HCT116 (cell line): ENCODE data around the gene PACSIN2. TPM values are rescaled to one million over a fixed set of nuclear protein-coding genes. Genes with fewer than 3 reads are reported as not detected.

Experiments
- ATAC-seq: fragments of 200-7000 bp; cut with Tn5 transposase; 2 replicates; pipeline ENCODE4 v1.9.1; 2020; ENCODE audit warnings: mild to moderate bottlenecking, moderate library complexity
- BruUV-seq: library from RNA; stranded (reverse); fragments of 400-500 nt; replicated peaks from 2 replicates; lab custom pipeline; 2021; lab: Mats Ljungman, UMichigan
- CTCF ChIA-PET: fragments of 300-600 bp; sonication (Branson Sonifier 250); formaldehyde crosslinking; loops from one replicate; lab custom pipeline; 2021; ENCODE audit warnings: antibody characterized with exemption; lab: Charles Lee
- POLR2A ChIA-PET: fragments of 300-600, 350-600 bp; sonication (Branson Sonifier 250); formaldehyde crosslinking; loops from one replicate; lab custom pipeline; 2021; ENCODE audit warnings: antibody characterized with exemption; lab: Charles Lee
- RAD21 ChIA-PET, 2 experiments: fragments of 300-600 bp; sonication (Branson Sonifier 250); formaldehyde crosslinking; loops; one replicate each; lab custom pipeline; 2023; ENCODE audit warnings: low total read pairs in 2 of 2; ENCODE audit not compliant: uncharacterized antibody in 2 of 2, unreplicated experiment in 2 of 2, low non-redundant PET in 1 of 2; lab: Charles Lee
- DNase-seq: peaks from one replicate; pipeline ENCODE4 v3.0.0-alpha.2; 2010; ENCODE audit warnings: low read depth, low spot score
- H2AFZ ChIP-seq: fragments of 200-600 bp; shearing (Covaris generic), sonication (generic); 2 replicates; pipeline ENCODE4 v1.6.1; 2017; ENCODE audit warnings: low read depth, mixed run types, mixed read lengths, antibody characterized with exemption, low read length; ENCODE audit not compliant: poor library complexity, severe bottlenecking
- H3K27ac ChIP-seq: 2 replicates; pipeline ENCODE4 v1.5.1; 2012; ENCODE audit warnings: low read depth, low read length
- H3K27me3 ChIP-seq: fragments of 200-600 bp; sonication (generic); 2 replicates; pipeline ENCODE4 v1.6.1; 2016; ENCODE audit warnings: mixed run types, low read length, mixed read lengths; ENCODE audit not compliant: insufficient read depth
- H3K36me3 ChIP-seq, 2 experiments: fragments of 200-500 bp in 1 of 2; fragments of 200-600 bp in 1 of 2; sonication (Bioruptor generic) in 1 of 2; sonication (generic) in 1 of 2; 2 replicates each; pipeline versions ENCODE4 v1.5.1 to v1.6.1; 2014 to 2016; ENCODE audit warnings: low read length in 2 of 2, inconsistent platforms in 1 of 2, mixed read lengths in 1 of 2, mixed run types in 1 of 2; ENCODE audit not compliant: insufficient read depth in 2 of 2, control insufficient read depth in 1 of 2
- H3K4me1 ChIP-seq, 2 experiments: fragments of 200-600 bp in 1 of 2; sonication (generic) in 1 of 2; 2 replicates each; pipeline versions ENCODE4 v1.5.1 to v1.6.1; 2012 to 2017; ENCODE audit warnings: low read length in 2 of 2, inconsistent platforms in 1 of 2, mild to moderate bottlenecking in 1 of 2, mixed read lengths in 1 of 2, mixed run types in 1 of 2, moderate library complexity in 1 of 2; ENCODE audit not compliant: insufficient read depth in 2 of 2, control insufficient read depth in 1 of 2
- H3K4me2 ChIP-seq: fragments of 200-600 bp; sonication (generic); 2 replicates; pipeline ENCODE4 v1.6.1; 2017; ENCODE audit warnings: mixed run types, low read length, mixed read lengths
- H3K4me3 ChIP-seq, 2 experiments: fragments of 200-600 bp in 1 of 2; sonication (generic) in 1 of 2; replicated peaks in 1 of 2; 2 replicates each; pipeline ENCODE4 v1.5.1; 2011 to 2016; ENCODE audit warnings: low read length in 2 of 2, control low read depth in 1 of 2, low read depth in 1 of 2, mild to moderate bottlenecking in 1 of 2, mixed read lengths in 1 of 2, mixed run types in 1 of 2
- H3K79me2 ChIP-seq: fragments of 200-600 bp; sonication (generic); 2 replicates; pipeline ENCODE4 v1.6.1; 2017; ENCODE audit warnings: mild to moderate bottlenecking, mixed run types, low read length, moderate library complexity, mixed read lengths; ENCODE audit not compliant: insufficient read depth
- H3K9ac ChIP-seq: fragments of 200-600 bp; sonication (generic); 2 replicates; pipeline ENCODE4 v1.6.1; 2016; ENCODE audit warnings: low read length, mixed read lengths
- H3K9me2 ChIP-seq: fragments of 200-600 bp; sonication (generic), shearing (Covaris generic); 2 replicates; pipeline ENCODE4 v1.6.1; 2017; ENCODE audit warnings: mixed run types, mild to moderate bottlenecking, moderate library complexity; ENCODE audit not compliant: insufficient read depth
- H3K9me3 ChIP-seq, 2 experiments: fragments of 200-500 bp in 1 of 2; fragments of 200-600 bp in 1 of 2; sonication (Bioruptor generic) in 1 of 2; sonication (generic) in 1 of 2; 2 replicates each; pipeline ENCODE4 v1.6.1; 2014 to 2017; ENCODE audit warnings: low read length in 2 of 2, mixed read lengths in 2 of 2, inconsistent platforms in 1 of 2, low read depth in 1 of 2, mild to moderate bottlenecking in 1 of 2, mixed run types in 1 of 2, moderate library complexity in 1 of 2; ENCODE audit not compliant: control insufficient read depth in 1 of 2, insufficient read depth in 1 of 2
- H4K20me1 ChIP-seq: fragments of 200-600 bp; sonication (generic), shearing (Covaris generic); 2 replicates; pipeline ENCODE4 v1.6.1; 2017; ENCODE audit warnings: mixed run types, mild to moderate bottlenecking, moderate library complexity; ENCODE audit not compliant: insufficient read depth
- CBX3 ChIP-seq: IDR thresholded peaks from 2 replicates; pipeline ENCODE4 v1.6.1; 2012; ENCODE audit warnings: low read depth
- CEBPB ChIP-seq: IDR thresholded peaks from 2 replicates; pipeline ENCODE4 v1.6.1; 2012; ENCODE audit warnings: low read depth
- EGR1 ChIP-seq: IDR thresholded peaks from 2 replicates; pipeline ENCODE4 v1.6.1; 2012; ENCODE audit warnings: low read depth
- JUND ChIP-seq: IDR thresholded peaks from 2 replicates; pipeline ENCODE4 v1.6.1; 2012
- RAD21 ChIP-seq: IDR thresholded peaks from 2 replicates; pipeline ENCODE4 v1.6.1; 2012; ENCODE audit warnings: low read depth, mild to moderate bottlenecking
- SP1 ChIP-seq: IDR thresholded peaks from 2 replicates; pipeline ENCODE4 v1.6.1; 2012; ENCODE audit warnings: low read depth
- TCF7L2 ChIP-seq: IDR thresholded peaks from 2 replicates; pipeline ENCODE4 v1.7.0; 2011; ENCODE audit warnings: borderline replicate concordance, inconsistent platforms; ENCODE audit not compliant: insufficient read depth, insufficient read length; ENCODE audit errors: extremely low read depth
- intact Hi-C: fragments of 100-400 bp; cut with micrococcal nuclease; formaldehyde crosslinking; loops from 2 replicates; pipeline ENCODE4 v1.10.0; 2022
- total RNA-seq: library from RNA; stranded (reverse); gene quantifications from one replicate; pipeline ENCODE4 v1.2.1, GENCODE V29; 2021; ENCODE audit not compliant: unreplicated experiment
- TF ChIP-seq, protein P1 (sequence below): IDR thresholded peaks from 2 replicates; pipeline ENCODE4 v1.6.1; 2012; ENCODE audit warnings: low read depth

Gene PACSIN2
- total RNA-seq, 1 experiment from 2014 or later: 48.2 TPM

DNA sequence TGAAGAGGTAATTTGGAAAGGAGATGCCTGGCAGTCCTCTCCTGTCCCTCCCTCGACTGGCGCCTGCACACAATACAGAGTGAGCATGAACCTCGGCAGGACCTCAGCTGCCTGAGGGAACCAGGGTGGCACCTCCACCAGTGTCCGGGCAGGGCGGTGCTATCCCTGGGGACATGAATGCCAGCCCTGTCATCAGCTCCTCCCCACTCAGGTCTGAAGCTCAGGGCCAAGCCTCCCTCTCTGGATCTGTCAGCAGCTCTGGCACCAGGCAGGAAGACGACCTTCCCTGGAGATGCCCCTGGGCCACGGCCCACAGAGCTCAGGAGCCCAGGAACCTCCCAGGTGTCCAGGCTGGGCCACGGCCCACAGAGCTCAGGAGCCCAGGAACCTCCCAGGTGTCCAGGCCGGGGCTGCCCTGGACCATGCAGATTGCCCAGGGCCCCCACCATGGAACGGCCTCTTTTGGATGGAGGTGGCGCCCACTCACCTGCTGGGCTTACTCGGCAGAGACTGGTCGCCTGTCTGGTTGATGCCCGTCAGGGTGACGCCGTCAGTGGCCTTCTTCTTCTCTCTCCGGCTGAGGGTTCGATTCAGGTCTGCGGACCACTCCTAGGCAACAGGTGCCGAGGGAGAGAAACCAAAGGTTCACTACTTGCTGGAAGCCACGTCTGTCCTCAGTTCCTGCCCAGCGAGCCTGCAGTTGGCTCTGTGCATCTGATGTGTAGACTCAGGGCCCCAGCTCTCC is 136.2 kb downstream of the PACSIN2 start:
- Histone ChIP-seq H3K9me2 (no peaks in the 10 kb centered on the region), H3K79me2 (no peaks in the 10 kb centered on the region), H3K36me3 (peaks cover 10 to 25% of the 10 kb centered on the region in 2 experiments; a peak in 3 of 4 replicates), H3K9ac (no peak overlapping the region), H3K4me3 (no peak overlapping the region), H3K4me1 (no peaks in the 10 kb centered on the region), H3K9me3 (no peaks in the 10 kb centered on the region), H3K27me3 (no peaks in the 10 kb centered on the region), H3K27ac (no peak overlapping the region), H4K20me1 (no peaks in the 10 kb centered on the region), H3K4me2 (no peak overlapping the region), H2AFZ (no peak overlapping the region)
- RAD21 ChIA-PET: no interaction called here
- no TSS peak for BruUV-seq
- POLR2A ChIA-PET: no interaction called here
- TF ChIP-seq SP1: no peak
- TF ChIP-seq RAD21: no peak
- TF ChIP-seq, protein P1, sequence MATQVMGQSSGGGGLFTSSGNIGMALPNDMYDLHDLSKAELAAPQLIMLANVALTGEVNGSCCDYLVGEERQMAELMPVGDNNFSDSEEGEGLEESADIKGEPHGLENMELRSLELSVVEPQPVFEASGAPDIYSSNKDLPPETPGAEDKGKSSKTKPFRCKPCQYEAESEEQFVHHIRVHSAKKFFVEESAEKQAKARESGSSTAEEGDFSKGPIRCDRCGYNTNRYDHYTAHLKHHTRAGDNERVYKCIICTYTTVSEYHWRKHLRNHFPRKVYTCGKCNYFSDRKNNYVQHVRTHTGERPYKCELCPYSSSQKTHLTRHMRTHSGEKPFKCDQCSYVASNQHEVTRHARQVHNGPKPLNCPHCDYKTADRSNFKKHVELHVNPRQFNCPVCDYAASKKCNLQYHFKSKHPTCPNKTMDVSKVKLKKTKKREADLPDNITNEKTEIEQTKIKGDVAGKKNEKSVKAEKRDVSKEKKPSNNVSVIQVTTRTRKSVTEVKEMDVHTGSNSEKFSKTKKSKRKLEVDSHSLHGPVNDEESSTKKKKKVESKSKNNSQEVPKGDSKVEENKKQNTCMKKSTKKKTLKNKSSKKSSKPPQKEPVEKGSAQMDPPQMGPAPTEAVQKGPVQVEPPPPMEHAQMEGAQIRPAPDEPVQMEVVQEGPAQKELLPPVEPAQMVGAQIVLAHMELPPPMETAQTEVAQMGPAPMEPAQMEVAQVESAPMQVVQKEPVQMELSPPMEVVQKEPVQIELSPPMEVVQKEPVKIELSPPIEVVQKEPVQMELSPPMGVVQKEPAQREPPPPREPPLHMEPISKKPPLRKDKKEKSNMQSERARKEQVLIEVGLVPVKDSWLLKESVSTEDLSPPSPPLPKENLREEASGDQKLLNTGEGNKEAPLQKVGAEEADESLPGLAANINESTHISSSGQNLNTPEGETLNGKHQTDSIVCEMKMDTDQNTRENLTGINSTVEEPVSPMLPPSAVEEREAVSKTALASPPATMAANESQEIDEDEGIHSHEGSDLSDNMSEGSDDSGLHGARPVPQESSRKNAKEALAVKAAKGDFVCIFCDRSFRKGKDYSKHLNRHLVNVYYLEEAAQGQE: no peak
- TF ChIP-seq TCF7L2: no peak
- TF ChIP-seq JUND: no peak
- TF ChIP-seq CBX3: no peak
- no peak for TF ChIP-seq CEBPB
- no peak for TF ChIP-seq EGR1
- intact Hi-C loops: no loop called here
- ATAC-seq (no peak), DNase-seq (no peak)
- CTCF ChIA-PET: no interaction called here
